H1 (cell line): ENCODE results near the gene RUNX1. TPM values are rescaled to one million over a fixed set of nuclear protein-coding genes. Genes with fewer than 3 reads are reported as not detected.

Experiments
- RAD21 ChIP-seq, 2 experiments: IDR thresholded peaks in 1 of 2; conservative IDR thresholded peaks in 1 of 2; 2 replicates each; pipeline ENCODE4 v1.6.1; 2011; ENCODE audit warnings: low read depth in 2 of 2, low read length in 2 of 2, improper control_type of control experiment in 1 of 2, inconsistent platforms in 1 of 2, mild to moderate bottlenecking in 1 of 2, moderate library complexity in 1 of 2
- polyA plus RNA-seq, 7 experiments: library from polyadenylated mRNA; depleted of rRNA in 3 of 7; stranded (reverse) in 5 of 7; unstranded in 2 of 7; fragments of >200 nt in 5 of 7; fragments of 200-250 nt in 2 of 7; gene quantifications; 1 replicate in 5 of 7; 2 replicates in 1 of 7; 4 replicates in 1 of 7; pipeline versions ENCODE4 v1.2.1 to v1.2.3, GENCODE V29; 2011 to 2013; ENCODE audit warnings: missing spikeins in 2 of 7, mixed read lengths in 2 of 7
- total RNA-seq: library from RNA; stranded (reverse); fragmentation: NEBNext Ultra II Directional; extraction: Animal tissue kit (Norgen Biotek cat#: 25700); gene quantifications from 2 replicates; pipeline ENCODE4 v1.2.1, GENCODE V29; 2021

RUNX1 gene
- total and polyA plus RNA-seq, 2 of the 8 experiments (the other 6 are each of a cell fraction or from before 2014, with no cell fraction given) = 0.20 to 0.60 TPM

GRCh38 chr21:34992180-34992579 is 56.9 kb downstream of the RUNX1 start (continued):
- no peak for TF ChIP-seq RAD21 (IDR thresholded peaks at IDR 0.05 in 1 of 2, conservative IDR thresholded peaks at IDR 0.05 in 1 of 2; ENCODE audit: low read depth in 2 of 2, low read length in 2 of 2)
